Mesangial cell (primary cell): ENCODE results near the gene NEU3. TPM values are rescaled to one million over a fixed set of nuclear protein-coding genes. Genes with fewer than 3 reads are reported as not detected.

Experiments
- total RNA-seq: library from RNA; depleted of rRNA; stranded (reverse); fragments of >200 nt; gene quantifications from 2 replicates; pipeline ENCODE4 v1.2.3, GENCODE V29; 2015

Gene NEU3, protein sequence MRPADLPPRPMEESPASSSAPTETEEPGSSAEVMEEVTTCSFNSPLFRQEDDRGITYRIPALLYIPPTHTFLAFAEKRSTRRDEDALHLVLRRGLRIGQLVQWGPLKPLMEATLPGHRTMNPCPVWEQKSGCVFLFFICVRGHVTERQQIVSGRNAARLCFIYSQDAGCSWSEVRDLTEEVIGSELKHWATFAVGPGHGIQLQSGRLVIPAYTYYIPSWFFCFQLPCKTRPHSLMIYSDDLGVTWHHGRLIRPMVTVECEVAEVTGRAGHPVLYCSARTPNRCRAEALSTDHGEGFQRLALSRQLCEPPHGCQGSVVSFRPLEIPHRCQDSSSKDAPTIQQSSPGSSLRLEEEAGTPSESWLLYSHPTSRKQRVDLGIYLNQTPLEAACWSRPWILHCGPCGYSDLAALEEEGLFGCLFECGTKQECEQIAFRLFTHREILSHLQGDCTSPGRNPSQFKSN
- total RNA-seq = 8.8 and 10.0 TPM in 2 replicates

DNA sequence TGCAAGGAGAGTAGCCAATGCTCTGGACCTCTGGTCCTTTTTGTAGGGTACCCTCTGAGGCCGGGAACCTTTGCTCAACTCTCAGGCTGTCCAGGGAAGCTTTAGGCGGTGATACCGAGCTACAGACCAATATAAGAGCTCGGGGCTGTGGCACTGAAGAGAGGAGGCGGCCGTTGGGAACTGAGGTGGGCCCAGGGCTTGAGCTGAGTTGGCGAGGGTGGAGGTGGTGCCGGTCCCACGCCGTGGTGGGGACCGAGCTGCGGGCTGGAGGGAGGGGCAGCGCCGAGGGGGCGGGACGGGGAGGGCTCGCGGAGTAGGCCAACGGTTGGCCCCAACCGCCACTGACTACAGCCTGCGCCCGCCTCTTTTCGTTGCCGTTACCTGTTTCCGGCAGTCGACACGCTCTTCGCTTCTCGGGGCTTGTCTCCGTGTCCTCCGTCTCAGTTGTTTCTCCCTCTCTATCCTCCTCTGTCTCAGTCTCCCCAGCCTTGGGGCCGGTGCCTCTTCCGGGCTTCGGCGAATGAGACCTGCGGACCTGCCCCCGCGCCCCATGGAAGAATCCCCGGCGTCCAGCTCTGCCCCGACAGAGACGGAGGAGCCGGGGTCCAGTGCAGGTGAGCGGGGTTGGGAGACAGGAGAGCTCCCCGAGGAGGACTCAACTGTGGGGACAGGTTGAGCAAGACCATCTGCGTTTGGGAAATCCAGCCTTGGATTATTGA is at the start of gene NEU3:
Gene NEU3 (plus strand): TSS at position 393 of the 719 bp plus-strand sequence. CDS start 128 bp downstream, at position 521.

DNA sequence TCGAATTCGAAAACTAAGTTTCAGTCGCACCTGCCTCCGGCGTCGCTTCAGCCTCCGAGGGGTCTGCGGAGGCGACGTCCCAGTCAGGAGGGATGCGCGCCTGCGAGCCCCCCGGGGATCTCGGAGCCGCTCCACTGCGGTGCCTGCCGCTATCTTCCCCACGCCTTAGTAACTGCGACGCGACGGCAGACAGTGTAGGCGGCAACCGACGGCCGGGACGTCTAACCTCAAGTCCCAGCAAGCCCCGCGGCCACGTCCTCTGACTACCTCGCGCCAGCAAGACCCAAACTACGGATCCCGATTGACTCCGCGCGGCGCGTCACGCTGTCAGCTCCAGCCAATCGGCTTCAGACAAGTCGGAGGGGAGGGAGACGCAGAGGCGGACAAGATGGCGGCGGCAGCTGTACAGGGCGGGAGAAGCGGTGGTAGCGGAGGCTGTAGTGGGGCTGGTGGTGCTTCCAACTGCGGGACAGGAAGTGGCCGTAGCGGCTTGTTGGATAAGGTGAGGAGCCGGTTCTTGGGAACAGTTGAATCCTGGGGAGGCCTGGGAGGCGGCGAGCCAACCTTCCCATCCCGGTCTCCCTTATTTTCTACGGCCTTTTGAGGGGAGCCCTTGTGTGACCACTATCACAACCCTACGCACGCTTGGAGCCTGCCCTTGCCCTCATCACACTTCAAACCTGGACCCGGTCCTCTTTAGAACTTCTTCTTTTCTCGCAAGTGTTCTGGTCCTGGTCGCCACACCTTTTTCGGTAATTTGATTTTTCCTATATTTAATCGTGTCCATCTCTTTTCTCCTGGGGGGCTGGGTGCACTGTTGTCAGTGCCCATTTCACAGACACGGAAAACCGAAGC is 39.6 kb upstream of the NEU3 start, which contains the start of the genes SPCS2 and XRRA1:
Gene SPCS2 (plus strand): TSS at position 369 of the 855 bp plus-strand sequence. CDS start 20 bp downstream, at position 389.
Gene XRRA1 (minus strand): TSS at position 194 of the 855 bp plus-strand sequence. CDS start 8,213 bp downstream, outside the sequence.

Other genes with a start within 250 kb of the NEU3 start
- gene RNF169, start 240.1 kb upstream of the NEU3 start, total RNA-seq = 7.5 and 9.6 TPM in 2 replicates
- gene XRRA1, start 39.8 kb upstream of the NEU3 start, total RNA-seq = 6.0 and 13.2 TPM in 2 replicates
- 18.1 and 28.0 TPM in 2 replicates for gene SPCS2, start 39.7 kb upstream of the NEU3 start, total RNA-seq
- 0.13 TPM in 1 of 2 replicates, not detected in the other for gene OR2AT4, start 107.9 kb downstream of the NEU3 start, total RNA-seq
- gene SLCO2B1, start 162.2 kb downstream of the NEU3 start, total RNA-seq = 2.3 and 25.1 TPM in 2 replicates